Measurements from ENCODE around the gene PLAC1.

The PLAC1 gene

DNA sequence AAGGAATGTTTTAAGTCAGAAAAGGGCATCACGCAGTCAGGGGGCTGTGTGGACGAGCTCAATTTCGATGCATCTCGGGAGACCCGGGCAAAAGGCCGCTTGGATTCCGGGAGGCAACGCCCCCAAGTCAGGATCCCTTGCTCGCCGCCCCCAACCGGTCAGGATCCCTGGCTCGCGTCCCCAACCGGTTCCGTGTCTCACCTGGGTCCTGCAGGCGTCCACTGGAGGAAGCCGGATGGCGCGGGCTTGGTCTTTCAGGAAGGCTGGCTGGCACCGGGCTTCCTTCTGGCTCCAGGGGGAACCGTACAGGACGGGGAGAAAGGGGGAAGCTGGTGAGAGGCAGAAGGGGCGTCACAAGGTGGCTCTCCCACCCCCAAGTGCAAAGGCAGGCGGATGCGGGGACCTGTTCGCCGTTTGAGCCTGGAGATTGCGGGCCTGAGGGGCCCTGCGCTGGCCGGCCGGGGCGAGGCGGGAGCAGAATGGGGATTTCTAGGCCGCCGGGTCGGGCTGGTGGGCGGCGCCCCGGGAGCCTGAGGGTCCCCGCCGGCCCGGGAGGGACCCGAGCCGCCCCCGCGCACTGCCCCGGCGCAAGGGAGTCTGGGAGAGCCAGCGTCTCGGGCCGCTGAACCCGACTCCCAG lies 113.6 kb downstream of the PLAC1 start:
- DNase-seq (ENCODE audit: low read depth in 2 of 2, low spot score in 1 of 2), result no peak

DNA sequence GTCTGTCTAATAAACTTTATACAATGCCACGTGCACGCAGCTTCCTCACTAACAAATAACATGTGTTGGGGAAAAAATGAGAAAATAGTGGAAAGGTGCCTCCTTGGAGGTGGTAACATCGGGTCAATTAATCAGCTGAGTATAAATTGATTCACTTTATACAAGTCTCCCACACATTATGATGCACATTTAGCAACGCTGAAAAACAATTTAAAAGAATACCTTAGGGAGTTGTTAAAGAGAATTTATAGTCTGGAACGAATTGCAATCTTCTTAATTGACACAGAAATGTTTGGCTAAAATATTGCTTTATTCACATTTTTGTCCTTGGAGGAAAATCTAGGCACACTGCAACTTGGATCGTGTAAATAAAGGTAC lies 114.1 kb downstream of the PLAC1 start:
- DNase-seq (ENCODE audit: low read depth in 2 of 2, low spot score in 1 of 2), result no peak

DNA sequence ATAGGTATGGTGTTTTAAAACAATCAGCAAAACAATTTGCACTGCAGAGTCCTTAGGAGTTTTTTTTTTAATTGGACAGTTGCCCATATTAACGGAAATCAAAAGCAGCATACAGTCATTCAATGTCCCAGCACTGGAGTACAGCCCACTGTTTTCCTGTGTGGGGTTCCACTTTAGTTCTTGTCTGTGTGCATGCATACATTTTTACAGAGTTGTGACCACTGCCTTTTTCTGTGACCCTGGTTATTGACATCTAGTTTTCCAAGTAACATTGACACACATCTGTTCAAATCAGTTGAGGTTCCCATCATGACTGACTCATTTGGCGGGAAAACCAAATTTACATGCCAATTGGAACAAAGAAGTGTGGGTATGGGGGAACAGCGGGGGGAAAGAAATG lies 115.0 kb downstream of the PLAC1 start:
- DNase-seq (ENCODE audit: low read depth in 2 of 2, low spot score in 1 of 2), result no peak

DNA sequence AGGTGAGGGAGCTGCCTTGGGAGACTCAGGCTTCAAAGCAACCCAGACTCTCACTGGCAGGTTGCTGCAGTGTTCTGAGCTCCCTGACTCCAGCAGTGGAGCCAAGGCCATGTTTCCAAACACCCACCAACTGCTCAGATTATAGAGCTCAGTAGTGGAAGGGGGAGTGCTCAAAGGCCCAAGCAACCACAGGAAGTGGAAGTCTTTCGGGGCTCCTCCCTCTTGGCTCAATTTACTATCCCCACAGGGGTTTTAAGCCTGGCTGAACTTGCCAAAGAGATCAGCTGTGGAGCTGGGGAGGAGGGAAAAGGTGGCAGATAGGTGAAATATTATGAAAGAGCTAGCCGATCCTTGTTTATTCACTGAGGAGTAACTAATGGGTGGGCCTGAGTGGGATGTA lies 115.8 kb downstream of the PLAC1 start:
- no peak for DNase-seq (ENCODE audit: low read depth in 2 of 2, low spot score in 1 of 2)

DNA sequence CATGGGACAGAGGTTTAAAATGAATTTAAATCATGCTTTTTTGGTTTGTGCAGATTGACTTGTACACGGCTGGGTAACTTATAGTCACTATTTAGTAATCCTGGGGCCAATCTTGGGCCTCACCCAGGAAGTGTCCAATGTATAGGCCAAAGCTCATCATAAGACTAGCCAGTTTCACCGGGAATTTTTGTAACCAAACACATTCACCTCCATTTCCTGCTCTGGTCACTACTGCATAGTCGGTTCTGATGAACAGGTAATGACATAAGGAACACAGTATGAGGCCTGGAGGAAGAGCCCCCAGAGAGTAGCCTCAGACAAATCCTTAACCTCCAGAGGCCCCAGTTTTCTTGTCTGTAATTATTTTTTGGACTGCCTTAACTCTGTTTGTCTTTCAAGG lies 116.4 kb downstream of the PLAC1 start:
- DNase-seq (ENCODE audit: low read depth in 2 of 2, low spot score in 1 of 2), result no peak

DNA sequence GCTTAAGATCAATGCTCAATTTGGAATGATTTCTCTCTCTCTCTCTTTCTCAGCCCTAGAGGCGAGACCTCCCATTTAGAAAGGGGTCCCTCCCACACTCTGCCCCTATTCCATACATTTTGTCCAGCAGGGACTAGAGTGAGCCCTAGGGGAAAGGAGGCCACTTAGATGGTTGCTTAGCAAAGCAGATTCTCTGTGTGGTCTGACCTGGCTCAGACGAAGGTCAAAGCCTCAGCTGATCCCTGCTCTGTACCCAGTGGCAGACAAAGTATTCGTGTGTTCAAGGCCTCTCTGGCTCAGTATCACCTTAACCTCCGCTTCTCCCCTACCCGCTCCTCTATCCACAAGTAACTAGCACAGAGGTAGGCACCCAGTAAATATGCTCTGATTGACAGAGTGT lies 120.0 kb downstream of the PLAC1 start:
- DNase-seq (ENCODE audit: low read depth in 2 of 2, low spot score in 1 of 2), result no peak

DNA sequence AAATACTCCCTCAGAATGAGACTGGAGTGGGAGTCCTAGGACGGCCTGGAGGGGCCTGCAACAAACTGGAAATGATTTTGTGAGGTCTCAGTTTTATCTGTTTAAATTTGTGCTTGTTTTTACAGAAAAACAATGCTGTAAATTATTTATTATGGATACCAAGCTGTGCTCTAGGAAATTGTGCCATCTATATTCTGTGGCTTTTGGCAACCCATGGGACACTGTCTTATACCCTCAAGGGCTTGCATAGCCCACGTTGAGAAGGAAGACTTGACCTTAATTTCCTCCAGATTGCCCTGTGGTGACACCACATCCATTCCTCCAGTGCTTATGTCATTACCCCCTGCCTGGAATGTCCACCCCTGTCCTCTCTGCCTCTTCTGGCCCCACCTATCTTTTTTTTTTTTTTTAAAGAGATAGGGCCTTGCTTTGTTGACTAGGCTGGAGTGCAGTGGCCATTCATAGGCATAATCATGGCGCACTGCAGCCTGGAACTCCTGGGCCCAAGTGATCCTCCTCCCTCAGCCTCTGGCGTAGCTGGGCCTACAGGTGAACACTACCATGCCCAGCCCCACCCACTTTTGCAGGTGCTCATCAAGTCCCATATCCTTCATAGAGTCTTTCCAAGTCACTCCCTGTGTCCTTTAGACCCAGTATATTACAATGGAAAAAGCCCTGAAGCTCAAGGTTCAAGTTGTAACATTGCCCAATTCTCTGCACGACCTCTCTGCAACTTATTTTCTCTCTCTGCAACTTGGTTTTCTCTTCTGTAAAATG lies 120.9 kb downstream of the PLAC1 start:
- no peak for DNase-seq (ENCODE audit: low read depth in 2 of 2, low spot score in 1 of 2)

DNA sequence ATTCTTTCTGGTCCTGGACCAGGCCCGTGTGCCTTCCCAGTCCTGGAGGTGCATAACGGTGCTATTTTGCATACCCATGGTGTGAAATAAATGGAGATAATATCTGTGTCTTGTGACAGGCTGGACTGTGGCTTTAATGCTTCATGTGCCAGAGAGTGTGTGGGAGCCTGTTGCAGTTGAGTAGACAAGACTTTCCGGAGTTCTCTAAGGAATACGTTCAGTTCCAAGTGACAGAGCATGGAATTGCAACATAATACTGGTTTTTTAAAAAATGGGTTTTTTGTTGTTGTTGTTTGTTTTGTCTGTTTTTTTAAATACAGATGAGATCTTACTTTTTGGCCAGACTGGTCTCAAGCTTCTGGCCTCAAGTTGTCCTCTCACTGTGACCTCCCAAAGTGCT lies 124.3 kb downstream of the PLAC1 start:
- no peak for DNase-seq (ENCODE audit: low read depth in 2 of 2, low spot score in 1 of 2)

DNA sequence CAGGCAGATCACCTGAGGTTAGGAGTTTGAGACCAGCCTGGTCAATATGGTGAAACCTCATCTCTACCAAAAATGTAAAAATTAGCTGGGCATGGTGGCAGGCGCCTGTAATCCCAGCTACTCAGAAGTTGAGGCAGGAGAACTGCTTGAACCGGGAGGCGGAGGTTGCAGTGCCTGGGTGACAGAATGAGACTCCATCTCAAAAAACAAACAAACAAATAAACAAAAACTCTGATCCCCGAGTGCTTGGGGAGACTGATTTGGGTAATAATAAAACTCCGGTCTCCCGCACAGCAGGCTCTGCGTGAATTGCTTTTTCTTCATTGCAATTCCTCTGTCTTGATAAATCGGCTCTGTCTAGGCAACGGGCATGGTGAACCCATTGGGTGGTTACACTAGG lies 124.9 kb downstream of the PLAC1 start:
- no peak for DNase-seq (ENCODE audit: low read depth in 2 of 2, low spot score in 1 of 2)

DNA sequence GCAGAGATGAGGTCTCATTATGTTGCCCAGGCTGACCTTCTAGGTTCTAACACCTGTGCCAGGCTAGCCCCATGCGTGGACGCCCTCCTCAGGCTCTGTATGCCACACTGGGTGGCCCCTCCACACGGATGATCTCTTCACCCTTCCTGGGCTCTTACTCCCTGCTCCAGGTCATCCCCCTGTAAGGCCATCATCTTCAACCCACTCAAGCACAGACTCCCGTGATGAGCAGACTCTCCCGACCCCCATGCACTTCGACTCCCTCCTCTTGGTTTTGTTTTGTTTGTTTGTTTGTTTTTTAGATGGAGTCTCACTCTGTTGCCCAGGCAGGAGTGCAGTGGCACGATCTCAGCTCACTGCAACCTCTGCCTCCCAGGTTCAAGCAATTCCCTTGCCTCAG lies 127.4 kb downstream of the PLAC1 start:
- DNase-seq (ENCODE audit: low read depth in 2 of 2, low spot score in 1 of 2), result no peak

DNA sequence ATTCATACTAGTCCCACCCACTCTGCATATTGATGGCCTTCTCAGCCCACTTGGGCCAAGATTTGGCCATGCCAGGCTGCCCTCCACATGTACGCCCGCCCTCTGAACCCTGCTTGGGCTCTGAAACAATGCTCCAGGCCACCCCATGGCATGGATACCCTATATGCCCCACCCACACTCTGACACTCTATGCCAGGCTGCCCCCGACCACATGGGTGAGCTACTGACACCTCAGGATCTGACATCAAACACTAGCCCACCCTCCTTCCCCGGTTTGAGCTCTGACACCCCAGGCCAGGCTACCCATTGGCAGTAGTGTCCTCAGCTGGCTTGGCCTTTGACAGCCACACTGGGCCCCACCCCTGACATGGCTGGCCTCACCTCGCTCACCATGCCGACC lies 128.8 kb downstream of the PLAC1 start:
- DNase-seq (ENCODE audit: low read depth in 2 of 2, low spot score in 1 of 2), result no peak

DNA sequence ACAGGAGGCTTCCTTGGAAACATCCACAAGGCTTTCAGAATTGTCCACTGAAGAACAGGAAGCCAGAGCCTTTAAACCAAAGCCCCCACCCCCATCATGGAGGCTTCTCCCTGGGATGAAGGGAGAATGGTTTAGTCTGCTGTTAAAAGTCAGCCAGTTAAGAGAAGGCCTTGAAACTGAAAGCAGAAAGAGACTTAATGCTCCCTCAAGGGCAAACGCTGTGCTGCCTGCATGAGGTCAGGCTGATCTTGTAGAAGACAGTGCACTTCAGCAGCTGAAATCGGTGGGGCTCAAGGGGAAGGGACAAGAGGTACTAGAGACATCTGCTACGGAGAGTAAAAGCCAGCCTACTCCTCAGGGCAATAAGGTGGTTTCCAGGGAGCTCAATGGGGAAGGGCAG lies 129.3 kb downstream of the PLAC1 start:
- DNase-seq (ENCODE audit: low read depth in 2 of 2, low spot score in 1 of 2), result no peak

DNA sequence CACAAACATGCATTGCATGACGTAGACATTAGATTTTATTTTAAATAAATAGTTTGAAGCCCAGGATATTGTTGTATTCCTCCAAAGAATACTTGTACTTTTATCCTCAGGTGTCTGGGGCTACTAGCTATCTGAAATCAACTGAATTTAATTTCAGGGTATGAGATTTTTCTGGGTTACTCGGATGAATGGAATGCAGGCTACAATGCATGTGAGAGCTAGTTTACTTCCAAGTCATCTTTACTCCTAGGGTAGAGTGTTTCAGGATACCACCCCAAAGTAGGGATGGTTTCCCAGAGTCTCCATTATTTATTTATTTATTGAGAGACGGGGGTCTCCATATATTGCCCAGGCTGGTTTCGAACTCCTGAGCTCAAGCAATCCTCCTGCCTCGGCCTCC lies 131.9 kb downstream of the PLAC1 start:
- no peak for DNase-seq (ENCODE audit: low read depth in 2 of 2, low spot score in 1 of 2)

DNA sequence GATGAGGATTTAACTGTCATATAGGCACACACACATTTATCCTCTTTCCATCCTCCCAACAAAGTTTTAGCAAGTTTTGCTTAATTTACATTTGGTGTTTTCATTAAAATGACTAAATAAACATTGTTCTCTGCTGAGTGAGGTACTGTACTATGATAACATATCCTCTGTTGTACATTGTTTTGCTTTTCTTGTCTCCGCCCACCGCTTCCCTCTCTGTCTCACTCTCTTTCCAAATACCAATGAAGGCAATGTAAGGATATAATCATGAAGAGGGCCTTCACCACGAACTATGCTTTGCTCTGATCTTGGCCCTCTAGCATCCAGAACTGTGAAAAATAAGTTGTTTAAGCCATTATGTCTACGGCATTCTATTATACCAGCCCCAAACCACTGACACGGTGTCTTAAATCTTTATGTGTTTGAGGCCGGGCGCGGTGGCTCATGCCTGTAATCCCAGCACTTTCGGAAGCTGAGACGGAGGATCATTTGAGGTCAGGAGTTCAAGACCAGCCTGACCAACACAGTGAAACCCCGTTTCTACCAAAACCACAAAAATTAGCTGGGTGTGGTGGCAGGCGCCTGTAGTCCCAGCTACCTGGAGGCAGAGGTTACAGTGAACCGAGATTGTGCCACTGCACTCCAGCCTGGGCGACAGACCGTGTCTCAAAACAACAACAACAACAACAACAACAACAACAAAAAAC lies 133.0 kb downstream of the PLAC1 start:
- no peak for DNase-seq (ENCODE audit: low read depth in 2 of 2, low spot score in 1 of 2)

DNA sequence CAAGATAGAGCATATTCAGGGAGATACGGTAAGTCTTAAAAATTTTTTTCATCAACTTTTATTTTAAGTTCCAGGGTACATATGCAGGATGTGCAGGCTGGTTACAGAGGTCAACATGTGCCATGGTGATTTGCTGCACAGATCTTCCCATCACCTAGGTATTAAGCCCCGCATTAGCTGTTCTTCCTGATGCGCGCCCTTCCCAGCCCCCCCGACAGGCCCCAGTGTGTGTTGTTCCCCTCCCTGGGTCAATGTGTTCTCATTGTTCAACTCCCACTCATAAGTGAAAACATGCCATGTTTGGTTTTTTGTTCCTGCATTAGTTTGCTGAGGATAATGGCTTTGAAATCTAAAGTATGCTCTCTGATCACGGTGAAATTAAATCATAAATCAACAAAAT lies 134.1 kb downstream of the PLAC1 start:
- no peak for DNase-seq (ENCODE audit: low read depth in 2 of 2, low spot score in 1 of 2)

DNA sequence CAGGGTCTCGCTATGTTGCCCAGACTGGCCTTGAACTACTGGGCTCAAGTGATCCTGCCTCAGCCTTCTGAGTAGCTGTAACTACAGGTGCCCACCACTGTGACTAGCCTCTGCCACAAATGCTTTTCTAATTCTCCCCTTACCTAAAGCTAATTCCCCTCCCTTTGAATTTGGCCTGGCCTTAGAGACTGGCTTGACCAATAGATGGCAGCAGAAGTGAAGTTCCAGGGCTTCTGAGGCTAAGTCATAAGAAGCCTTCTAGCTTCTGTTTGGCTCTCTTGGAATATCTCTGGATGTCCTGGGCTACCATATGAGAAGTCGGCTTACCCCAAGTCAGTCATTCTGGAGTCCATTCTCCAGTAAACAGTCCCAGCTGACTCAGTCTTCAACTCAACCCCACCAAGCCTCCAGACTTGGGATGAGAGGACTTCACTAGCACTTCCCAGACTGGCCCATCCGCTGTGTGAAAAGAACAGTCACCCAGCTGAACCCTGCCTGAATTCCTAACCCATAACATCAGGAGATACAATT lies 137.3 kb downstream of the PLAC1 start:
- no peak for DNase-seq (ENCODE audit: low read depth in 2 of 2, low spot score in 1 of 2)

All from stimulated activated CD8-positive, alpha-beta memory T cell treated with anti-CD3 and anti-CD28 coated beads, Interleukin-4, amount 100 ng/mL, for 4 hours (primary cell).